ENCODE results near the gene FAM50B.
"Not testable (repeated sequence)": the region's sequence is repeated elsewhere in the genome, so short reads cannot be mapped to it uniquely, and the experiment has no call there.

Gene FAM50B

GRCh38 chr6:3851839-3852238 lies 2.7 kb downstream of the FAM50B start:
- Mint-ChIP-seq H3K9me3 (no peaks in the 10 kb centered on the region), H3K36me3 (ENCODE audit: low read depth) (peaks cover 15% of the 10 kb centered on the region), H3K4me1 (ENCODE audit: low read depth) (peaks cover 33% of the 10 kb centered on the region), H3K4me3 (no peak overlapping the region), H3K27ac (no peak overlapping the region), H3K27me3 (no peaks in the 10 kb centered on the region)
- no peak for DNase-seq

- peaks cover 15% of the 10 kb centered on the region for H3K36me3 Mint-ChIP-seq (ENCODE audit: low read depth)
- peaks cover 30% of the 10 kb centered on the region for H3K4me1 Mint-ChIP-seq (ENCODE audit: low read depth)
- H3K27ac Mint-ChIP-seq = no peak overlapping the region
- H3K9me3 Mint-ChIP-seq = no peaks in the 10 kb centered on the region
- no peak for DNase-seq
- H3K4me3 Mint-ChIP-seq = no peak overlapping the region
- no peaks in the 10 kb centered on the region for H3K27me3 Mint-ChIP-seq
Measured at GRCh38 chr6:3852391-3852790, 3.2 kb downstream of the FAM50B start.

- peaks cover 2% of the 10 kb centered on the region for H3K36me3 Mint-ChIP-seq (ENCODE audit: low read depth)
- peaks cover 4% of the 10 kb centered on the region for H3K9me3 Mint-ChIP-seq
- peaks cover 6% of the 10 kb centered on the region for H3K4me1 Mint-ChIP-seq (ENCODE audit: low read depth)
- H3K27me3 Mint-ChIP-seq = peaks cover 3% of the 10 kb centered on the region
- no peak overlapping the region for H3K4me3 Mint-ChIP-seq
- DNase-seq = no peak
- no peak overlapping the region for H3K27ac Mint-ChIP-seq
Measured at GRCh38 chr6:3855866-3856265, 6.7 kb downstream of the FAM50B start.

GRCh38 chr6:3856576-3856975 lies 7.4 kb downstream of the FAM50B start:
- no peaks in the 10 kb centered on the region for H3K36me3 Mint-ChIP-seq (ENCODE audit: low read depth)
- peaks cover 2% of the 10 kb centered on the region for H3K4me1 Mint-ChIP-seq (ENCODE audit: low read depth)
- no peak overlapping the region for H3K27ac Mint-ChIP-seq
- peaks cover 7% of the 10 kb centered on the region for H3K9me3 Mint-ChIP-seq
- peaks cover 10% of the 10 kb centered on the region for H3K27me3 Mint-ChIP-seq
- H3K4me3 Mint-ChIP-seq = no peak overlapping the region
- no peak for DNase-seq

- peaks cover 16% of the 10 kb centered on the region for H3K27me3 Mint-ChIP-seq
- DNase-seq = no peak
- H3K36me3 Mint-ChIP-seq (ENCODE audit: low read depth) = no peaks in the 10 kb centered on the region
- H3K4me1 Mint-ChIP-seq (ENCODE audit: low read depth) = no peaks in the 10 kb centered on the region
- H3K9me3 Mint-ChIP-seq = peaks cover 7% of the 10 kb centered on the region
- H3K4me3 Mint-ChIP-seq = no peak overlapping the region
- H3K27ac Mint-ChIP-seq = no peak overlapping the region
Measured at GRCh38 chr6:3857468-3858456, 8.6 kb downstream of the FAM50B start.

- H3K9me3 Mint-ChIP-seq = peaks cover 7% of the 10 kb centered on the region
- no peak for DNase-seq
Measured at GRCh38 chr6:3859878-3860552, 10.8 kb downstream of the FAM50B start.

GRCh38 chr6:3861424-3861823 lies 12.3 kb downstream of the FAM50B start:
- Mint-ChIP-seq H3K9me3 (peaks cover 11% of the 10 kb centered on the region), H3K27me3 (peaks cover 28% of the 10 kb centered on the region), H3K36me3 (ENCODE audit: low read depth) (no peaks in the 10 kb centered on the region), H3K27ac (no peak overlapping the region), H3K4me1 (ENCODE audit: low read depth) (no peaks in the 10 kb centered on the region), H3K4me3 (no peak overlapping the region)
- no peak for DNase-seq

More at GRCh38 chr6:3859878-3860552, 10.8 kb downstream of the FAM50B start:
- no peaks in the 10 kb centered on the region for H3K4me1 Mint-ChIP-seq (ENCODE audit: low read depth)
- H3K27me3 Mint-ChIP-seq = peaks cover 19% of the 10 kb centered on the region
- H3K36me3 Mint-ChIP-seq (ENCODE audit: low read depth) = no peaks in the 10 kb centered on the region
- no peak overlapping the region for H3K4me3 Mint-ChIP-seq
- no peak overlapping the region for H3K27ac Mint-ChIP-seq

GRCh38 chr6:3862038-3862437 lies 12.9 kb downstream of the FAM50B start:
- no peak for DNase-seq
- Mint-ChIP-seq H3K27me3 (peaks cover 32% of the 10 kb centered on the region), H3K36me3 (ENCODE audit: low read depth) (no peaks in the 10 kb centered on the region), H3K27ac (no peak overlapping the region), H3K9me3 (peaks cover 11% of the 10 kb centered on the region), H3K4me1 (ENCODE audit: low read depth) (peaks cover 5% of the 10 kb centered on the region), H3K4me3 (no peak overlapping the region)

- H3K27ac Mint-ChIP-seq; H3K36me3 Mint-ChIP-seq (ENCODE audit: low read depth); H3K4me3 Mint-ChIP-seq; DNase-seq: not testable (repeated sequence)
- H3K9me3 Mint-ChIP-seq = peaks cover 11% of the 10 kb centered on the region
- H3K27me3 Mint-ChIP-seq = peaks cover 30% of the 10 kb centered on the region
- peaks cover 18% of the 10 kb centered on the region for H3K4me1 Mint-ChIP-seq (ENCODE audit: low read depth)
Measured at GRCh38 chr6:3863322-3863721, 14.1 kb downstream of the FAM50B start.

- Mint-ChIP-seq H3K9me3 (peaks cover 7% of the 10 kb centered on the region), H3K27ac (no peak overlapping the region), H3K4me1 (ENCODE audit: low read depth) (peaks cover 36% of the 10 kb centered on the region), H3K27me3 (peaks cover 30% of the 10 kb centered on the region), H3K4me3 (no peak overlapping the region), H3K36me3 (ENCODE audit: low read depth) (no peaks in the 10 kb centered on the region)
- DNase-seq = no peak
Measured at GRCh38 chr6:3865463-3865862, 16.3 kb downstream of the FAM50B start.

GRCh38 chr6:3867641-3868502 lies 18.7 kb downstream of the FAM50B start:
- no peaks in the 10 kb centered on the region for H3K36me3 Mint-ChIP-seq (ENCODE audit: low read depth)
- H3K27me3 Mint-ChIP-seq = peaks cover 22% of the 10 kb centered on the region
- peak overlapping the region; percentile 86 for H3K27ac Mint-ChIP-seq
- H3K9me3 Mint-ChIP-seq = peaks cover 3% of the 10 kb centered on the region
- H3K4me1 Mint-ChIP-seq (ENCODE audit: low read depth) = peaks cover 39% of the 10 kb centered on the region
- no peak for DNase-seq
- H3K4me3 Mint-ChIP-seq = peak overlapping the region; percentile 10

- no peak for DNase-seq
- Mint-ChIP-seq H3K4me1 (ENCODE audit: low read depth) (peaks cover 39% of the 10 kb centered on the region), H3K36me3 (ENCODE audit: low read depth) (no peaks in the 10 kb centered on the region), H3K27me3 (peaks cover 22% of the 10 kb centered on the region), H3K9me3 (peaks cover 3% of the 10 kb centered on the region), H3K27ac (peak overlapping the region; percentile 86), H3K4me3 (no peak overlapping the region)
Measured at GRCh38 chr6:3868544-3868943, 19.4 kb downstream of the FAM50B start.

GRCh38 chr6:3869284-3869631 lies 20.1 kb downstream of the FAM50B start:
- H3K27me3 Mint-ChIP-seq = peaks cover 19% of the 10 kb centered on the region
- H3K27ac Mint-ChIP-seq = peak overlapping the region; percentile 84
- peaks cover 39% of the 10 kb centered on the region for H3K4me1 Mint-ChIP-seq (ENCODE audit: low read depth)
- peaks cover 3% of the 10 kb centered on the region for H3K9me3 Mint-ChIP-seq
- H3K36me3 Mint-ChIP-seq (ENCODE audit: low read depth) = no peaks in the 10 kb centered on the region
- no peak overlapping the region for H3K4me3 Mint-ChIP-seq
- no peak for DNase-seq

All from activated T-cell treated with anti-CD3 and anti-CD28 coated beads, Interleukin-2, amount 50 U/mL, for 24 hours (primary cell).